GM11168 (cell line): ENCODE results near the gene SMC6.

ENCODE experiments used
- in situ Hi-C: fragments of 300-500 bp; cut with MboI; formaldehyde crosslinking; loops from one replicate; pipeline ENCODE4 v1.12.0; 2022; ENCODE audit warnings: low sequenced_read_pairs; ENCODE audit not compliant: unreplicated experiment

SMC6 gene

GRCh38 chr2:17626986-17627385 is 126.6 kb downstream of the SMC6 start:
- in situ Hi-C loops, result no loop called here

GRCh38 chr2:17625446-17625845 is 128.2 kb downstream of the SMC6 start:
- in situ Hi-C loops, result no loop called here

GRCh38 chr2:17621781-17622180 is 131.8 kb downstream of the SMC6 start:
- in situ Hi-C loops, result no loop called here

- in situ Hi-C loops, result no loop called here
These were observed 132.8 kb downstream of the SMC6 start for GRCh38 chr2:17620841-17621240.

- in situ Hi-C loops, result no loop called here
These were observed 133.3 kb downstream of the SMC6 start for GRCh38 chr2:17620280-17620679.

- in situ Hi-C loops, result no loop called here
These were observed 135.7 kb downstream of the SMC6 start for GRCh38 chr2:17617955-17618354.

- in situ Hi-C loops, result no loop called here
These were observed 136.1 kb downstream of the SMC6 start for GRCh38 chr2:17617516-17617915.

GRCh38 chr2:17616405-17616804 is 137.2 kb downstream of the SMC6 start:
- in situ Hi-C loops, result no loop called here

- in situ Hi-C loops, result no loop called here
These were observed 137.8 kb downstream of the SMC6 start for GRCh38 chr2:17615728-17616351.

GRCh38 chr2:17615147-17615546 is 138.5 kb downstream of the SMC6 start:
- in situ Hi-C loops, result no loop called here

GRCh38 chr2:17614174-17614930 is 139.3 kb downstream of the SMC6 start:
- in situ Hi-C loops, result no loop called here
